MM.1S (cell line): ENCODE results near the gene KCNN4.

ENCODE experiments used
- DNase-seq: peaks from one replicate; pipeline ENCODE4 v3.0.0-alpha.2; 2015
- H2AFZ ChIP-seq: fragments of 300-600 bp; sonication (generic); 2 replicates; pipeline ENCODE4 v1.6.0; 2016; ENCODE audit warnings: antibody characterized with exemption, low read length
- H3F3A ChIP-seq: fragments of 300-600 bp; sonication (generic); 2 replicates; pipeline ENCODE4 v1.6.1; 2016; ENCODE audit warnings: mild to moderate bottlenecking, antibody characterized with exemption, low read length, moderate library complexity, mixed read lengths; ENCODE audit not compliant: insufficient read depth
- H3K27ac ChIP-seq: fragments of 300-600 bp; sonication (generic); 2 replicates; pipeline ENCODE4 v1.5.1; 2016; ENCODE audit warnings: mild to moderate bottlenecking, low read length
- H3K27me3 ChIP-seq: fragments of 300-600 bp; sonication (generic); replicated peaks from 2 replicates; pipeline ENCODE4 v1.6.0; 2016; ENCODE audit warnings: low read length; ENCODE audit not compliant: insufficient read depth
- H3K36me3 ChIP-seq: fragments of 300-600 bp; sonication (generic); replicated peaks from 2 replicates; pipeline ENCODE4 v1.6.1; 2016; ENCODE audit warnings: mild to moderate bottlenecking, low read length, mixed read lengths; ENCODE audit not compliant: insufficient read depth
- H3K4me1 ChIP-seq: fragments of 300-600 bp; sonication (generic); 2 replicates; pipeline ENCODE4 v1.6.1; 2016; ENCODE audit warnings: low read length, mixed read lengths
- H3K4me2 ChIP-seq: fragments of 300-600 bp; sonication (generic); 2 replicates; pipeline ENCODE4 v1.6.0; 2016; ENCODE audit warnings: low read depth, low read length
- H3K4me3 ChIP-seq: fragments of 300-600 bp; sonication (generic); 2 replicates; pipeline ENCODE4 v1.5.1; 2016; ENCODE audit warnings: low read length, mixed read lengths
- H3K79me2 ChIP-seq: fragments of 300-600 bp; sonication (generic); 2 replicates; pipeline ENCODE4 v1.6.1; 2016; ENCODE audit warnings: mixed run types, low read length, mixed read lengths
- H3K9ac ChIP-seq: fragments of 300-600 bp; sonication (generic); 2 replicates; pipeline ENCODE4 v1.6.1; 2016; ENCODE audit warnings: low read length, mixed read lengths
- H3K9me2 ChIP-seq: fragments of 300-600 bp; sonication (generic); replicated peaks from 2 replicates; pipeline ENCODE4 v1.6.1; 2016; ENCODE audit warnings: mild to moderate bottlenecking, low read length, mixed read lengths; ENCODE audit not compliant: insufficient read depth
- H3K9me3 ChIP-seq: fragments of 300-600 bp; sonication (generic); replicated peaks from 2 replicates; pipeline ENCODE4 v1.6.1; 2016; ENCODE audit warnings: mild to moderate bottlenecking, low read length, mixed read lengths; ENCODE audit not compliant: insufficient read depth
- H4K20me1 ChIP-seq: fragments of 300-600 bp; sonication (generic); 2 replicates; pipeline ENCODE4 v1.6.1; 2016; ENCODE audit warnings: mild to moderate bottlenecking, low read length, moderate library complexity, mixed read lengths; ENCODE audit not compliant: insufficient read depth
- CTCF ChIP-seq: fragments of 300-600 bp; sonication (generic); IDR thresholded peaks from 2 replicates; pipeline ENCODE4 v1.5.1; 2016; ENCODE audit warnings: antibody characterized with exemption, low read length, mixed read lengths
- EZH2 ChIP-seq: fragments of 300-600 bp; sonication (generic); optimal IDR thresholded peaks from 2 replicates; pipeline ENCODE3; 2017; ENCODE audit warnings: low read depth, mild to moderate bottlenecking, antibody characterized with exemption, low read length, mixed read lengths
- EZH2phosphoT487 ChIP-seq: fragments of 300-600 bp; sonication (generic); IDR thresholded peaks from 2 replicates; pipeline ENCODE4 v1.6.1; 2018; ENCODE audit warnings: antibody characterized with exemption, low read length

KCNN4 gene

GRCh38 chr19:43804432-43804831 is 23.7 kb upstream of the KCNN4 start:
- Histone ChIP-seq H3K9ac (no peak overlapping the region), H2AFZ (no peak overlapping the region), H3K4me3 (no peak overlapping the region), H3K4me1 (no peaks in the 10 kb centered on the region), H4K20me1 (no peaks in the 10 kb centered on the region), H3K27me3 (no peaks in the 10 kb centered on the region; the same call in 1 of the 2 replicates), H3K9me2 (no peaks in the 10 kb centered on the region), H3K4me2 (no peak overlapping the region), H3K36me3 (no peaks in the 10 kb centered on the region), H3K79me2 (no peaks in the 10 kb centered on the region), H3F3A (no peaks in the 10 kb centered on the region), H3K27ac (no peak overlapping the region), H3K9me3 (no peaks in the 10 kb centered on the region)
- no peak for DNase-seq
- TF ChIP-seq EZH2phosphoT487 (no peak), EZH2 (no peak)

DNA sequence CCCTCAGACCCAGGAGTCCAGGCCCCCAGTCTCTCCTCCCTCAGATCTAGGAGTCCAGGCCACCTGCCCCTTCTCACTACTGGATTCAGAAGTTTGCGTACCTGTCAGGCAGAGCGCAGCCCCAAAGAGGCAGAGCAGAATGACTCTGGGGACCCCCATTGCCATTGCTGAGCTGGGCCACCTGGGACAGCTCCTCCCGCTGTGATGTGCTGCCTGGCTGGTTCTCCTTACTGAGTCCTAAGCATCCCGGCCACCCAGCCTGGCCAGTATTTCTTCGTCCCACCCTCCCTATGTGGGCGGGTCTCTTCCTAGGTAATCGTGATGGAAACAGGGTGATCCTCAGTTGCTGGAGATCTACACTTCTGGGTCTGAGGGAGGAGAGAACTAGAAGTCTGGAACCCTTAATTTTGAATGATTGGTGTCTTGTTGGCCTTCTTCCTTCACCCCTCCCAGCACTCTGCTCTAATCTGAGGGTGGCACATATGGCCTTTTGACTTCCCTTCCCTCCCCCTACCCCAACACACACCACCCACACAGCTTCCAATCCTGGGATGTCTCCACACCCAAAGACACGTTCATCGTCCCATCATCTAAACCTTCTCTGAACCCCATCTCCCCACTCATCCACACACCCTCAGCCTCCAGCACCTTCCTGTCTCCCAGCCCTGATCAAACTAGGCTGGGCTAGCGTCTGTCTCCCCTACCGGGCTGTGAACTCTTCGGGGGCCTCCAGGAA is 21.6 kb upstream of the KCNN4 start, which contains the start of gene LYPD5:
Gene LYPD5 (minus strand): TSS at position 232 of the 736 bp plus-strand sequence. CDS start 67 bp downstream, at position 165.
- Histone ChIP-seq H4K20me1 (no peaks in the 10 kb centered on the region), H3K79me2 (no peaks in the 10 kb centered on the region), H3K4me2 (no peak within 1 kb of the TSS), H3K27me3 (no peaks in the 10 kb centered on the region; the same call in 1 of the 2 replicates), H3F3A (no peaks in the 10 kb centered on the region), H3K9me2 (no peaks in the 10 kb centered on the region), H2AFZ (no peak within 1 kb of the TSS), H3K27ac (no peak within 1 kb of the TSS), H3K4me1 (no peaks in the 10 kb centered on the region), H3K9me3 (no peaks in the 10 kb centered on the region), H3K4me3 (no peak within 1 kb of the TSS), H3K36me3 (no peaks in the 10 kb centered on the region), H3K9ac (no peak within 1 kb of the TSS)
- TF ChIP-seq EZH2phosphoT487 (no peak), CTCF (no peak), EZH2 (no peak)
- DNase-seq: no peak

DNA sequence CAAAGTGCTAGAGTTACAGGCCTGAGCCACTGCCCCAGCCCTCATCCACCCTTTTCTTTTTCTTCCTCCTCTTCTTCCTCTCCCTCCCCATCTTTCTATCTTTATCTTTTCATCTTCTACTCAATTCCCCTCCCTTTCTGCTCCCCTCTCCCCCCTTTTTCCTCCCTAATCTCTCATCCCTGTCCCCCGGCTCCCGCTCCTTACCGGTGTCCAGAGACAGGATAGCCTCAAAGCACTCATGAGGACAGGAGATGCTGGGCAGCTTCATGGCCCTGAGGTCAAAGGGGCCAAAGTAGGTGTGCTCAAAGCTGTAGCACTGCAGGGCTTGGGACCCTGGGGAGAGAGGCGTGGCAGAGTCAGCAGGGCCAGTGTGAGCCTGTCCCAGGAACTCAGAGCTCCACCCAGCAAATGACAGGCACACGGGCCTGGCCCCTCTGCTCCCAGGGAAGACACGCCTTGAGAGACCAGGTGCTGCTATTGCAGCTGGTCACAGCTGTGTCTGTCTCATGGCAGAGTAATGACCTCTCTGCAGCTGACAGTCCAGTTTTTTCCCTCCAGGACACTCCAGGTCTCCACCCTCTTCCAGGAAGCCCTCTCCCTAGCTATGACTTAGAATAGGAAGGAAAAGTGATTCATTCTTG is 18.8 kb upstream of the KCNN4 start:
- Histone ChIP-seq H3K36me3 (no peaks in the 10 kb centered on the region), H2AFZ (no peak overlapping the region), H3K9me3 (no peaks in the 10 kb centered on the region), H4K20me1 (no peaks in the 10 kb centered on the region), H3K4me2 (no peak overlapping the region), H3K27ac (no peak overlapping the region), H3K79me2 (no peaks in the 10 kb centered on the region), H3K9ac (no peak overlapping the region), H3K4me3 (no peak overlapping the region), H3K27me3 (no peaks in the 10 kb centered on the region), H3F3A (no peaks in the 10 kb centered on the region), H3K9me2 (no peaks in the 10 kb centered on the region), H3K4me1 (no peaks in the 10 kb centered on the region)
- DNase-seq: no peak
- no peak for TF ChIP-seq CTCF
- TF ChIP-seq EZH2: no peak
- TF ChIP-seq EZH2phosphoT487: no peak
